Body of pancreas (tissue), 4 donors: Measurements from ENCODE around the gene LRRC8C.

Experiments used
- CTCF ChIP-seq, 7 experiments: fragments of 450-650 bp in 4 of 7; fragments of 200-600 bp in 3 of 7; sonication (generic) in 3 of 7; IDR thresholded peaks; one replicate each; pipeline ENCODE4 v1.5.1; 2016 to 2019; ENCODE audit warnings: antibody characterized with exemption in 7 of 7
- POLR2A ChIP-seq, 3 donors: fragments of 450-650 bp; IDR thresholded peaks; one replicate each; pipeline ENCODE4 v1.6.1; 2016; ENCODE audit warnings: antibody characterized with exemption in 3 of 3, mild to moderate bottlenecking in 2 of 3

DNA sequence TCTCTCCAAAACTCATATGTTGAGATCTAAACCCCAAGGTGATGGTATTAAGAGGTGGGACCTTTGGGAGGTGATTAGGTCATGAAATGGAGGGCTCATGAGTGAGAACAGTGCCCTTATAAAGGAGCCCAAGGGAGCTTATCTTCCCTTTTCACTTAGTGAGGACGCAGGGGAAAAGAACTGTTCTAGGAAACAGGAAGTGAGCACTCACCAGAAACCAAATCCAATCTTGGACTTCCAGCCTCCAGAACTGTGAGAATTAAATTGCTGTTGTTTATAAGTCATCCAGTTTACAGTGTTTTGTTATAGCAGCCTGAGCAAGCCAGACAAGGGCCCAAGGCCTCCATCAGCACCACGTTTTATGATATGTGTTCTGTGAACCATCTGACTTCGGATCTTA is 127.6 kb downstream of the LRRC8C start:
- no peak for TF ChIP-seq CTCF (IDR thresholded peaks at IDR 0.05)
- no peak for TF ChIP-seq POLR2A (IDR thresholded peaks at IDR 0.05)
